ENCODE measurements around the gene ARHGAP29. TPM values are rescaled to one million over a fixed set of nuclear protein-coding genes. Genes with fewer than 3 reads are reported as not detected.

Gene ARHGAP29
- total RNA-seq, 5 donors from 2014 or later (not counting 1 experiment from before 2014, with no cell fraction given): 0.13 to 0.54 (median 0.18) TPM; not detected in 2

Other genes starting within 250 kb of the ARHGAP29 start
- not detected for gene ABCA4, start 116.4 kb downstream of the ARHGAP29 start, total RNA-seq
- 10 to 100 TPM; 17.3 to 29.9 (median 24.2) TPM for gene ABCD3, start 180.8 kb upstream of the ARHGAP29 start, total RNA-seq

All from T-cell (primary cell).